ENCODE results near the gene MCC.

Gene MCC

DNA sequence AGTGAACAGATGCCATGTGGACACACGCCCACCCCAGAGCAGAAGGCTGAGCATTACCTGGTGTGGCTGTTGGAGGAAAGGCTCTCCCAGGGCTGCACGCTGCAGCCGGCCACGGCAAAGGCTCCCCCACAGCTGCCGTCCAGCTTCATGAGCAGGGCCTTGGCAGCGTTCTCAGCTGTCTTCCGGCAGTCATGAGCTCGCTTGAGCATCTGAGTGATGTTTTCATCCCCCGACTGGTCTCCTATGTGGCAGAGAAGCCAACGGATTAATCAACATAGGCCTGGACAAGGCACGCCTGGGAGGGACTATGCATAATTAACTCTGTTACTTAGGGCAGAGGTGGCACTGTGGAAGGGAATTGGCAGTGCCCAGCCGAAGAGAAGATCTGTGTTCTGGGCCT lies 424.3 kb downstream of the MCC start:
- TF ChIP-seq POLR2AphosphoS5 (IDR thresholded peaks at IDR 0.05; ENCODE audit: low read depth, low read length): no peak
- TF ChIP-seq TAF1 (IDR thresholded peaks at IDR 0.05; ENCODE audit: low read depth, low read length): no peak
- DNase-seq (ENCODE audit: insufficient read length, low spot score) (no peak), FAIRE-seq (no peak)

DNA sequence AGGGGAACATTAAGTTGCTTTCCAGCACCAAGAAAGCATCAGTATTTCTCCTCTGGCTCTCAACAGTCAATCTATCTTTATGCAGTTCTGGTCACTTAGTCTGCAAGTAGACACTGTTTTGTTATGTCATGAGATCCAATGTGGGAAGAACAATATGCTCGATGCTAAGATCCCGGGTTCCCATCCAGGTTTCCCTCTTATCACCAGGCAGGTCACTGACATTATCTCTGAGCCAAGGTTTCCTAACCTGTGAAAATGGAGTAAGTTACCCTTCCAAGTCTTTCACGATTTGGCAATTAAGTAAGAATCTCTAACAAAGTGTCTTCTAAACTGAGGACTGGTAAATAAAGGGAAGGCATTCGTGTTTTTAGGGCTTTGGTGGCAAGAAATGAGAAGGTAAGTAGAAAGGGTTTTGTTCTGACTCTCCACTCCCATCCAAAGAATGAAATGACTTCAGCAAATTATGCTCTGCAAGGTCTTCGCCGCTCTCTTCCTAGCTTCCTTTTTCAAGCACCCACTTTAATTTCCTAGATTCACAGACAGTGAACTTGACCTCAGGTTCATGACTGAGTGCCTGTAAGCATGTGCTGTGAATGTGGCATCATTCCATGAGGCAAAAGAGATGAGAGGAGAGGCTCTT lies 425.3 kb downstream of the MCC start:
- TF ChIP-seq POU2F2 (IDR thresholded peaks at IDR 0.05; ENCODE audit: low read depth, low read length): no peak
- no peak for TF ChIP-seq POLR2A (IDR thresholded peaks at IDR 0.05; ENCODE audit: low read depth, low read length)
- TF ChIP-seq SPI1 (IDR thresholded peaks at IDR 0.05; ENCODE audit: low read depth, low read length): no peak
- no peak for TF ChIP-seq PAX5 (IDR thresholded peaks at IDR 0.05; ENCODE audit: insufficient read depth, low read length, severe bottlenecking)
- no peak for TF ChIP-seq POLR2AphosphoS5 (IDR thresholded peaks at IDR 0.05; ENCODE audit: low read depth, low read length)
- no peak for TF ChIP-seq TAF1 (IDR thresholded peaks at IDR 0.05; ENCODE audit: low read depth, low read length)
- no peak for FAIRE-seq

DNA sequence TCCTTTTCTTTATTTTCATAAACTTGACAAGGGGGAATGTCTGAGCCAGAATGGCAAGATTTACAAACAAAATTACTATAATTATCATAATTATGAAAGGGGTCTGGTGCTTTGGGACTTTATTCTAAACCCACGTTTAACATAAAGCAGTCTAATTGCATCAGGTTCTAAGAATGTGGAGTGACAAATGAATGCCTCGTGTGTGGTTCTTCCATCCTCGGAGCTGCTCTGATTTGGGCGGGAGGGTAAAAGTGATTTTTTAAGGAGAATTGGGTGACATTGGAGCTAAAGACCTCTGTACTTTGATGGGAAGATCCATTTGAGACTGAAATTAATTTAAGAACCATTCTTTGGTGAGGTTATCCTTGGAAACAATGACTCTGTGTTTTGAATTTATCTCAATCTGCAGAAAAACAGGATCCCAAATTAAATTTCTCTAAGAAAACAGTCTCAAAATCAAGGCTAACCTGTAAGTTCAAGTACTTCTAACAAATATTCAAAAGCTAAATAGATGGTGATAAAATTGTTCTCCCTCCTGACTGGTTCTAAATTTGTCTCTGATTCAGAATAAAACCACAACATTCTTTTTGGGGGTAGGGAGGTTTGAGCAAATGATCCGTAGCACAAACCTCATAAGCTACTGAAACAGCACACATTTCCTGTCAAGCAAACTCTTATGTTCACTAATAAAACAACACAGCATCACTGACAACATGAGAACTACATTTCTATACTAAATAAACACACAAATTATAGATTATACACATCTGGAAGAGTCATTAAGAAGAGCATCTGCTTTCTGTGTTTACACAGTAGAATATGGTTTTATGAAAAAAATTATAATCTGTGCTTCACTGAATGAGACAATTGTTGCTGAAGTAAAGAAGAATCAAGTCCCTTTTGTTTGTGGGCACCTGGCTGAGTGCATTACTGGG lies 426.1 kb downstream of the MCC start:
- TF ChIP-seq POLR2A (IDR thresholded peaks at IDR 0.05; ENCODE audit: low read depth, low read length): no peak
- no peak for TF ChIP-seq POU2F2 (IDR thresholded peaks at IDR 0.05; ENCODE audit: low read depth, low read length)
- TF ChIP-seq PAX5 (IDR thresholded peaks at IDR 0.05; ENCODE audit: insufficient read depth, low read length, severe bottlenecking): no peak
- TF ChIP-seq TAF1 (IDR thresholded peaks at IDR 0.05; ENCODE audit: low read depth, low read length): no peak
- TF ChIP-seq SPI1 (IDR thresholded peaks at IDR 0.05; ENCODE audit: low read depth, low read length): no peak
- TF ChIP-seq POLR2AphosphoS5 (IDR thresholded peaks at IDR 0.05; ENCODE audit: low read depth, low read length): no peak
- FAIRE-seq (no peak), DNase-seq (ENCODE audit: insufficient read length, low spot score) (no peak)

More for the DNA sequence above, 425.3 kb downstream of the MCC start:
- no peak for DNase-seq (ENCODE audit: insufficient read length, low spot score)

DNA sequence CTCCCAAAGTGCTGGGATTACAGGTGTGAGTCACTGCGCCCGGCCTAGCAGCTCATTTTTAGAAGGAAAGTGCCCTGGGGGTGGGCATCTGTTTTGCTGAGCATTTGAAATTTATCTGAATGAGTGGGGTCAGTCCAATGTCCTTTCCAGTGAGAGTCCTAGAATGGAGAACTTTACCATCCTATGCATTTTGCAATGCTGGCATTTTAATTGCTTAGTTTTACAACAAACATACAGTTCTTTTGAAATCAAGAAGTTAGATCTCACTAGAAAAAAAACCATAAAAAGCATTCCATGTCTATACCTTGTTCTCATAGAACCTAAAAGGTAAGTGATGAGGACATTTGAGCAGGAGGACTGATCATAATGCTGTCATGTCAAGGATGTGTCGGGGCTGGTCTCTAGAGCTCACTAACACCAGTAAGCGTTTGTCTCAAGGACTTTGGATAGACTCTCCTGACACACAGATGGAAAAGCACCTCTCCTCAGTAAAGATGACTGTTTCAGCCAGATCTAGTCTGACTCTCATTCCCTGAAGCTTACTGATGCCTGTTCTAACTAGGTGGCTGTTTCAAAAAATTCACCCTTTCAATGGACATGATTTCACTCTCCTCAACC lies 427.7 kb downstream of the MCC start:
- FAIRE-seq: no peak

DNA sequence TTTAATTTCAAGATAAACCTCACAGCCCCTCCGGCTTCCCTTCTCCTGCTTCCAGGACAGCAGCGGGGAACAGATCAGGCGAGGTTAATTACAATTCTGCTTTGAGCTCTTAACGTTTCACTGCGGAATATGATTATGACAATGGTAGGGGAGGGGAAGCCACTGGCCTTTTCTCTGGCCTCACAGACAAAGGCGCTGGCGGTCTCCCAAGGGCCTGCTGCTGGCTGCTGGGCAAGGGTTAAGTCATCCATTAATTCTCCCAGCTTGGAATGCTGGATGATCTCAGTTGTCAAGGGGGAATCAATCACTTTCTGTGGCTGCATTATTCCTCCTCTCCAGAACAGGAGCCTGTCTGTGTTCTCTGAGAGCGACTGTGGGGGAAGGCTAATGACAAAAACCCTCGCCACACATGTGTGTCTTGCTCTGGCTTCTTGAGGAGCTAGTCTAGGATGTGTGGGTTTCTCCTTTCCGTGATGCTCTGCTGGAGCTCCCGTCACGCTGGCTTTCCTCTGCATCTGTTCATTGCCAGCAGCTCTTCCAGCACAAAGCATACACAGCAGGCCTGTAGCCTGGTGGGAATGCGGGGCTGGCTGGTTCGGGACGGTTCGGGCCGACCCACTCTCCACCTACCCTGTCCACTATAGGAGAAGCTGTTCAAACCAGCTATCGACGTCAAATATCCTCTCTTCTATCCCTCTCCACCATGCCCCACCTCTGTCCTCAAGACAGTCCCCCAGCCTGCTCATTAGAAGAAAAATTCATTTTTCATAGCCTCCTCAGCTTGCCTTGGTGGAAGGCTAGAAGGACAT lies 428.8 kb downstream of the MCC start:
- no peak for FAIRE-seq
- no peak for TF ChIP-seq PAX5 (IDR thresholded peaks at IDR 0.05; ENCODE audit: insufficient read depth, low read length, severe bottlenecking)
- no peak for DNase-seq (ENCODE audit: insufficient read length, low spot score)

More for the DNA sequence above, 427.7 kb downstream of the MCC start:
- TF ChIP-seq POLR2AphosphoS5 (IDR thresholded peaks at IDR 0.05; ENCODE audit: low read depth, low read length) (no peak), POU2F2 (IDR thresholded peaks at IDR 0.05; ENCODE audit: low read depth, low read length) (no peak), PAX5 (IDR thresholded peaks at IDR 0.05; ENCODE audit: insufficient read depth, low read length, severe bottlenecking) (no peak), TAF1 (IDR thresholded peaks at IDR 0.05; ENCODE audit: low read depth, low read length) (no peak), POLR2A (IDR thresholded peaks at IDR 0.05; ENCODE audit: low read depth, low read length) (no peak), SPI1 (IDR thresholded peaks at IDR 0.05; ENCODE audit: low read depth, low read length) (no peak)
- no peak for DNase-seq (ENCODE audit: insufficient read length, low spot score)

DNA sequence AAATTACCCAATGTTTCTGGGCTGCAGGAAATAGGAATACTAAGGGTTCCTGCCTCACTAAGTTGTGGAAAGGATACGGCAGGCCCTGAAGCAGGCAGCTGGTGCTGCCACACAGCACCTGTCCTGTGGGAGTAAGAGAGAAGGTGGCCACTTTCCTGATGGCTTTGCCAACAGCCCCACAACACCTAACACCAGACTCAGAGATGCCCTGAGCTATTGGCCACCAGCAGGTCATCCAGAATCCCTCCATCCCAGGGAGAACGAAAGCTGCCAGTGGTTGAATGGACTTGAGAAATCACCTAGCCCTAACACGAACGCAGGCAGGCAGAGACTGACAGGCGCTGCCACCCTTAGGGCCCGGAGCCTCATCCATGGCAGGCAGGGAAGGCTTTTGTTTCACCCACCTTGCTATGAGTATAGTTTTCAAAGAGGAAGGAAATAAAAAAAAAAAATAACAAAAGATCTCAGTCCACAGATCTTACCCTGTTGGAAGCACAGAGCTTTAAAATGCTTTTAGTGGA lies 429.5 kb downstream of the MCC start:
- FAIRE-seq (no peak), DNase-seq (ENCODE audit: insufficient read length, low spot score) (no peak)
- TF ChIP-seq POU2F2 (IDR thresholded peaks at IDR 0.05; ENCODE audit: low read depth, low read length): no peak
- no peak for TF ChIP-seq PAX5 (IDR thresholded peaks at IDR 0.05; ENCODE audit: insufficient read depth, low read length, severe bottlenecking)
- TF ChIP-seq POLR2A (IDR thresholded peaks at IDR 0.05; ENCODE audit: low read depth, low read length): no peak
- TF ChIP-seq TAF1 (IDR thresholded peaks at IDR 0.05; ENCODE audit: low read depth, low read length): no peak
- TF ChIP-seq POLR2AphosphoS5 (IDR thresholded peaks at IDR 0.05; ENCODE audit: low read depth, low read length): no peak
- TF ChIP-seq SPI1 (IDR thresholded peaks at IDR 0.05; ENCODE audit: low read depth, low read length): no peak

DNA sequence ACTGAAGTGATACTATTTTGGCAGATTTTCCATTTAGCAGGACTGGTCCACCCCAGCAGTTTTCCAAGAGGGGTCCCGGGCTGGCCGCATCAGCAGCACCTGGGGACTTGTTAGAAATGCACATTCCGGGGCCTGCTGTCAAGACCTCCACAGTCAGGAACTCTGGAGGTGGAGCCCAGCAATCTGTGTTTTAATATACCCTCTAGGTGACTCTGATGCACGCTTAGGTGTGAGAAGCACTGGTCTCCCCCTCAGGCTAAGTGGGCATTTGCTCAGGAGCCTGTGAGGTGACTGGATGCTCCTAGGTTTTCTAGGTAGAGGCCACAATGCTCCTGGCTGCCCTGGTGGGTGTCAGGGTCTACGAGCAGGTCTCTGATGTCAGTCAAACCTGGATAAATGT lies 430.0 kb downstream of the MCC start:
- no peak for FAIRE-seq
- DNase-seq (ENCODE audit: insufficient read length, low spot score): no peak

DNA sequence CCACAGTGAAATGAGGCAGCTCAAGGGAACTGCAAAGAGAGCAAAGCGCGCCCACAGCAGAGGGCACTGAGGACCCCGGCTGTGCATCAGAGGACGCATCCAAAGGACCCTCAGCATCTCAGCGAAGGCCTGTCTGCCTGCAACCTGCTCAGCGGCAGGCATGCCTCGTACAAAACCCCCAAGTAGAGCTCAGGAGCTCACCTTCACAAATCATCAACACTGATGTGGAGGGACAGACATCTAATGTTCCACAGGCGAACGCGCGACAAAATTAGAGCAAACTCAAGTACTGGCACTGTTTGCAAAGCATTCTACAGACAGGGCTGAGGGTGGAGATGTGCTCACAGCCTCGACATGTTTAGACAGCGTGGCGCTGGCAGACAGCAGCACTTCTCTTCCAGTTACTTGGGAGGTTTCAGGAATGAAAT lies 430.7 kb downstream of the MCC start:
- TF ChIP-seq POLR2A (IDR thresholded peaks at IDR 0.05; ENCODE audit: low read depth, low read length) (no peak), PAX5 (IDR thresholded peaks at IDR 0.05; ENCODE audit: insufficient read depth, low read length, severe bottlenecking) (no peak), TAF1 (IDR thresholded peaks at IDR 0.05; ENCODE audit: low read depth, low read length) (no peak), POLR2AphosphoS5 (IDR thresholded peaks at IDR 0.05; ENCODE audit: low read depth, low read length) (no peak), POU2F2 (IDR thresholded peaks at IDR 0.05; ENCODE audit: low read depth, low read length) (no peak), SPI1 (IDR thresholded peaks at IDR 0.05; ENCODE audit: low read depth, low read length) (no peak)
- DNase-seq (ENCODE audit: insufficient read length, low spot score): no peak
- FAIRE-seq: no peak

More for the DNA sequence above, 430.0 kb downstream of the MCC start:
- TF ChIP-seq PAX5 (IDR thresholded peaks at IDR 0.05; ENCODE audit: insufficient read depth, low read length, severe bottlenecking) (no peak), SPI1 (IDR thresholded peaks at IDR 0.05; ENCODE audit: low read depth, low read length) (no peak), POLR2AphosphoS5 (IDR thresholded peaks at IDR 0.05; ENCODE audit: low read depth, low read length) (no peak), POLR2A (IDR thresholded peaks at IDR 0.05; ENCODE audit: low read depth, low read length) (no peak), TAF1 (IDR thresholded peaks at IDR 0.05; ENCODE audit: low read depth, low read length) (no peak), POU2F2 (IDR thresholded peaks at IDR 0.05; ENCODE audit: low read depth, low read length) (no peak)

All from GM12891 (cell line).